SK-N-SH (cell line): ENCODE data around the gene ARAP3. TPM values are rescaled to one million over a fixed set of nuclear protein-coding genes. Genes with fewer than 3 reads are reported as not detected.

Experiments
- CTCF ChIA-PET: fragments of 300-600, 350-600 bp; formaldehyde crosslinking; extraction: SDS; loops from one replicate; lab custom pipeline; 2021; lab: Yijun Ruan, JAX
- POLR2A ChIA-PET: fragments of 350-600 bp; sonication (Branson Sonifier 250); formaldehyde crosslinking; extraction: SDS; loops from one replicate; lab custom pipeline; 2020; ENCODE audit warnings: antibody characterized with exemption, inconsistent platforms; lab: Yijun Ruan, JAX
- DNase-seq: peaks from one replicate; pipeline ENCODE4 v3.0.0; 2012
- H2AFZ ChIP-seq: fragments of 200-600 bp; sonication (generic); 2 replicates; pipeline ENCODE4 v1.8.1; 2016; ENCODE audit warnings: antibody characterized with exemption, mild to moderate bottlenecking, low read depth
- H3F3A ChIP-seq: fragments of 200-600 bp; sonication (generic); replicated peaks from 2 replicates; pipeline ENCODE3; 2016; ENCODE audit warnings: antibody characterized with exemption, mild to moderate bottlenecking; ENCODE audit not compliant: insufficient read depth
- H3K27ac ChIP-seq, 2 experiments: fragments of 200-500 bp in 1 of 2; fragments of 200-600 bp in 1 of 2; sonication (Bioruptor generic) in 1 of 2; sonication (generic), shearing (Covaris generic) in 1 of 2; 2 replicates each; pipeline versions ENCODE4 v1.5.1 to v1.6.1; 2014 to 2016; ENCODE audit warnings: low read depth in 2 of 2, inconsistent platforms in 1 of 2, low read length in 1 of 2, mild to moderate bottlenecking in 1 of 2, mixed read lengths in 1 of 2
- H3K27me3 ChIP-seq: fragments of 200-600 bp; sonication (generic), shearing (Covaris generic); 2 replicates; pipeline ENCODE4 v1.6.1; 2016; ENCODE audit warnings: mixed run types; ENCODE audit not compliant: insufficient read depth
- H3K36me3 ChIP-seq, 2 experiments: fragments of 200-500 bp in 1 of 2; fragments of 200-600 bp in 1 of 2; sonication (Bioruptor generic) in 1 of 2; sonication (generic) in 1 of 2; replicated peaks in 1 of 2; 2 replicates each; pipeline versions ENCODE3 to v1.5.1; 2014 to 2016; ENCODE audit warnings: low read length in 1 of 2, mild to moderate bottlenecking in 1 of 2; ENCODE audit not compliant: insufficient read depth in 2 of 2, control insufficient read depth in 1 of 2
- H3K4me1 ChIP-seq, 2 experiments: fragments of 200-500 bp in 1 of 2; fragments of 200-600 bp in 1 of 2; sonication (Bioruptor generic) in 1 of 2; sonication (generic), shearing (Covaris generic) in 1 of 2; 2 replicates each; pipeline versions ENCODE4 v1.5.1 to v1.6.1; 2014 to 2016; ENCODE audit warnings: low read depth in 1 of 2, low read length in 1 of 2, mixed run types in 1 of 2; ENCODE audit not compliant: insufficient read depth in 2 of 2, control insufficient read depth in 1 of 2
- H3K4me2 ChIP-seq: fragments of 200-600 bp; sonication (generic), shearing (Covaris generic); 2 replicates; pipeline ENCODE4 v1.6.1; 2017; ENCODE audit warnings: mixed run types
- H3K4me3 ChIP-seq, 2 experiments: fragments of 200-500 bp in 1 of 2; fragments of 200-600 bp in 1 of 2; sonication (Bioruptor generic) in 1 of 2; sonication (generic), shearing (Covaris generic) in 1 of 2; 2 replicates each; pipeline versions ENCODE4 v1.5.1 to v1.8.1; 2014 to 2016; ENCODE audit warnings: low read depth in 2 of 2, inconsistent platforms in 1 of 2, low read length in 1 of 2, mild to moderate bottlenecking in 1 of 2, mixed read lengths in 1 of 2, moderate library complexity in 1 of 2
- H3K79me2 ChIP-seq: fragments of 200-600 bp; sonication (generic); 2 replicates; pipeline ENCODE4 v1.8.1; 2017; ENCODE audit warnings: mild to moderate bottlenecking; ENCODE audit not compliant: insufficient read depth
- H3K9ac ChIP-seq: fragments of 200-600 bp; sonication (generic); 2 replicates; pipeline ENCODE4 v1.6.1; 2017; ENCODE audit warnings: mixed run types
- H3K9me2 ChIP-seq: fragments of 200-600 bp; sonication (generic); 2 replicates; pipeline ENCODE4 v1.6.1; 2017; ENCODE audit warnings: mixed run types
- H3K9me3 ChIP-seq: fragments of 200-600 bp; sonication (generic); 2 replicates; pipeline ENCODE4 v1.6.1; 2017; ENCODE audit warnings: mixed run types, mild to moderate bottlenecking, moderate library complexity
- H4K20me1 ChIP-seq: fragments of 200-600 bp; sonication (generic); 2 replicates; pipeline ENCODE4 v1.6.1; 2017; ENCODE audit warnings: mild to moderate bottlenecking, mixed run types; ENCODE audit not compliant: insufficient read depth
- CTCF ChIP-seq: fragments of 200-600 bp; sonication (generic); IDR thresholded peaks from 2 replicates; pipeline ENCODE4 v1.6.1; 2017; ENCODE audit warnings: antibody characterized with exemption, mild to moderate bottlenecking, moderate library complexity
- EP300 ChIP-seq, 2 experiments: IDR thresholded peaks; 2 replicates each; pipeline versions ENCODE4 v1.4.0 to v1.6.1; 2012; ENCODE audit warnings: borderline replicate concordance in 1 of 2, low read depth in 1 of 2, low read length in 1 of 2
- EZH2phosphoT487 ChIP-seq: fragments of 200-600 bp; sonication (generic); IDR thresholded peaks from 2 replicates; pipeline ENCODE4 v1.6.1; 2017; ENCODE audit warnings: low read depth, mixed run types, mild to moderate bottlenecking, antibody characterized with exemption, moderate library complexity, borderline replicate concordance
- FOXJ3 ChIP-seq: sonication (generic); formaldehyde crosslinking; IDR thresholded peaks from 2 replicates; pipeline ENCODE4 v1.5.1; 2020; ENCODE audit warnings: mild to moderate bottlenecking, missing genetic modification reagents
- FOXM1 ChIP-seq: IDR thresholded peaks from 2 replicates; pipeline ENCODE4 v1.4.0; 2012; ENCODE audit warnings: low read depth, mild to moderate bottlenecking
- GABPA ChIP-seq: IDR thresholded peaks from 2 replicates; pipeline ENCODE4 v1.4.0; 2012; ENCODE audit warnings: low read depth, mild to moderate bottlenecking
- GATA2 ChIP-seq: sonication (generic); formaldehyde crosslinking; IDR thresholded peaks from 2 replicates; pipeline ENCODE4 v1.5.0; 2020; ENCODE audit warnings: mild to moderate bottlenecking, missing genetic modification reagents
- JUND ChIP-seq: IDR thresholded peaks from 2 replicates; pipeline ENCODE4 v1.4.0; 2012
- NFIC ChIP-seq: IDR thresholded peaks from 2 replicates; pipeline ENCODE4 v1.4.0; 2012; ENCODE audit warnings: borderline replicate concordance
- REST ChIP-seq: IDR thresholded peaks from 2 replicates; pipeline ENCODE4 v1.6.1; 2012; ENCODE audit warnings: mild to moderate bottlenecking, low read depth, low read length, moderate library complexity
- RXRA ChIP-seq: IDR thresholded peaks from 2 replicates; pipeline ENCODE4 v1.4.0; 2012; ENCODE audit warnings: low read depth, mild to moderate bottlenecking, borderline replicate concordance
- TAF1 ChIP-seq: IDR thresholded peaks from 2 replicates; pipeline ENCODE4 v1.6.1; 2012; ENCODE audit warnings: low read depth, mild to moderate bottlenecking, low read length, moderate library complexity, borderline replicate concordance
- WGBS: methylation state at CpG from one replicate; pipeline ENCODE4 v1.1.6; 2017; ENCODE audit warnings: low lambda C conversion rate; 5-methylcytosine and 5-hydroxymethylcytosine counted together
- polyA plus RNA-seq, 3 experiments: library from polyadenylated mRNA; depleted of rRNA; stranded (reverse); fragments of >200 nt; gene quantifications; 2 replicates each; pipeline ENCODE4 v1.2.3, GENCODE V29; 2012
- TF ChIP-seq, protein P1 (sequence below): IDR thresholded peaks from 2 replicates; pipeline ENCODE4 v1.4.0; 2012; ENCODE audit warnings: low read depth
- TF ChIP-seq, protein P2 (sequence below): IDR thresholded peaks from 2 replicates; pipeline ENCODE4; 2012

ARAP3 gene
- polyA plus RNA-seq, 1 of the 3 experiments (the other 2 are of a cell fraction): 6.5 TPM

DNA sequence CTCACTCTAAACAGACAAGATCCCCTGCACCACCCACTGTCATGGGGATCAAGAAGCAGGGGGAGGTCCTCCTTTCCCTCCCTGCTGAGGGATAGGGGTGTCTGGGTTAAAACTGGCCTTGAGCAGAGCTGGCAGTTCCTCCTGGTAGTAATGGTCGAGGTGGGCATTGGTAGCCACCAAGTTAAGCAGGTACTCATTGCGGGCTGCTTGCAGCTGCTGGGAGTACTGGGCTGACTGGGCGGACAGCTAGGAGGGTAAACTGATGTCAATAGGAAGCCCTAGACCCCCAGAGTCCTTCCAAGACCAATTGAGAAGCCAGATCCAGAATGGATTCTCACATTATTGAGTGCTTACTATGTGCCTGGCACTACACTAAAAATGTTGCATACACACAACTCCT lies 34.2 kb downstream of the ARAP3 start (continued):
- TF ChIP-seq, protein P1, sequence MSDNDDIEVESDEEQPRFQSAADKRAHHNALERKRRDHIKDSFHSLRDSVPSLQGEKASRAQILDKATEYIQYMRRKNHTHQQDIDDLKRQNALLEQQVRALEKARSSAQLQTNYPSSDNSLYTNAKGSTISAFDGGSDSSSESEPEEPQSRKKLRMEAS: no peak

- 0 out of 2 replicates have a peak, but pooled peaks cover under 1% of the 10 kb centered on the region for H4K20me1 ChIP-seq
- POLR2A ChIA-PET: interaction anchor here (0.6 to 3.7 kb wide), 3 partner anchors 9 to 928 kb away, joined by 3 to 18 read pairs (median 5); partner anchors contain the start of genes HDAC3 and RELL2
- CTCF ChIA-PET: interaction anchor here (0.9 to 19.7 kb wide), 9 partner anchors 9 to 321 kb away, joined by 3 to 207 read pairs (median 6); partner anchors contain the start of genes DIAPH1, HDAC3 and RELL2
Measured at GRCh38 chr5:141647242-141647641, 34.8 kb downstream of the ARAP3 start.

DNA sequence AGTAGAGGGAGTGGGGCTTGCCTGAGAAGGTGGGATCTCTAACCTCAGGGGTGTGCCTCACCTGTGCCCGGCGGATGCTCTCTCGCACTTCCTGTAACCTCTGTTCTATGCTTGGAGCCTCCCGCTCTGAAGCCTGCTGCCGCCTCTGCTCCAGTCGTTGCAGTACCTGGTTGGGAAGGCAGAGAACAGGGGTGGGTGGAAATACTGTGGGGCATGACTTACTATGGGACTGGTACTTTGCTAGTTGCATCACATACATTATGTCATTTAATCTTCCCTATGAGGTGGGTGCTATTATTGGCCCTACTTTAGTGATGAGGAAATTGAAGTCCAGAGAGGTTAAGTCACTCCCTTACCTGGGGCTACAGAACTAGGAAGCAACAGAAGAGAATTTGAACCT lies 36.0 kb downstream of the ARAP3 start:
- H3K36me3 ChIP-seq: peaks cover 12 to 42% of the 10 kb centered on the region in 2 experiments
- H4K20me1 ChIP-seq: peaks cover 2% of the 10 kb centered on the region; the same call in 1 of the 2 replicates
- no peak overlapping the region for H2AFZ ChIP-seq
- no peak for DNase-seq
- H3K27me3 ChIP-seq: no peaks in the 10 kb centered on the region
- CTCF ChIA-PET: interaction anchor here (0.7 to 19.7 kb wide), 5 partner anchors 8 to 54 kb away, joined by 3 to 207 read pairs (median 6); partner anchors contain the start of gene DIAPH1
- peaks cover 0 to 11% of the 10 kb centered on the region in 2 experiments; a peak in 1 of 4 replicates for H3K4me1 ChIP-seq
- WGBS: 96% methylated on average over 6 of the region's 6 CpGs
- no peak overlapping the region for H3K27ac ChIP-seq
- H3K79me2 ChIP-seq: peaks cover 13% of the 10 kb centered on the region
- H3K9me3 ChIP-seq: no peaks in the 10 kb centered on the region
- no peak overlapping the region for H3K9ac ChIP-seq
- no peak overlapping the region for H3K4me2 ChIP-seq
- peaks cover 12% of the 10 kb centered on the region for H3F3A ChIP-seq
- no peaks in the 10 kb centered on the region for H3K9me2 ChIP-seq
- POLR2A ChIA-PET: interaction anchor here (1.1 kb wide), 1 partner anchor 9 kb away, joined by 3 read pairs; the partner anchor contains the start of genes HDAC3 and RELL2
- H3K4me3 ChIP-seq: no peak overlapping the region
- TF ChIP-seq FOXM1 (no peak), EP300 (IDR thresholded peaks at IDR 0.05; ENCODE audit: borderline replicate concordance in 1 of 2, low read depth in 1 of 2, low read length in 1 of 2) (no peak), CTCF (no peak), JUND (no peak), GATA2 (CRISPR knock-in tag) (no peak), REST (no peak), EZH2phosphoT487 (no peak), NFIC (no peak), TAF1 (no peak), GABPA (no peak), FOXJ3 (no peak)
- TF ChIP-seq, protein P2, sequence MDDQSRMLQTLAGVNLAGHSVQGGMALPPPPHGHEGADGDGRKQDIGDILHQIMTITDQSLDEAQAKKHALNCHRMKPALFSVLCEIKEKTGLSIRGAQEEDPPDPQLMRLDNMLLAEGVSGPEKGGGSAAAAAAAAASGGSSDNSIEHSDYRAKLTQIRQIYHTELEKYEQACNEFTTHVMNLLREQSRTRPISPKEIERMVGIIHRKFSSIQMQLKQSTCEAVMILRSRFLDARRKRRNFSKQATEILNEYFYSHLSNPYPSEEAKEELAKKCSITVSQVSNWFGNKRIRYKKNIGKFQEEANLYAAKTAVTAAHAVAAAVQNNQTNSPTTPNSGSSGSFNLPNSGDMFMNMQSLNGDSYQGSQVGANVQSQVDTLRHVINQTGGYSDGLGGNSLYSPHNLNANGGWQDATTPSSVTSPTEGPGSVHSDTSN: no peak
- TF ChIP-seq, protein P1: no peak

More at GRCh38 chr5:141647242-141647641, 34.8 kb downstream of the ARAP3 start:
- Histone ChIP-seq H3K4me3 (no peak overlapping the region), H3K79me2 (peaks cover 14% of the 10 kb centered on the region), H3K9me2 (no peaks in the 10 kb centered on the region)
- no peak for TF ChIP-seq RXRA
- TF ChIP-seq, protein P2: no peak
- TF ChIP-seq, all 33 proteins: peak for 0
- Histone ChIP-seq H3K4me1 (peaks cover 0 to 15% of the 10 kb centered on the region in 2 experiments; a peak in 1 of 4 replicates), H3K9me3 (no peaks in the 10 kb centered on the region), H3K9ac (no peak overlapping the region), H3F3A (peaks cover 10% of the 10 kb centered on the region), H3K4me2 (no peak overlapping the region), H3K36me3 (peaks cover 12 to 37% of the 10 kb centered on the region in 2 experiments), H3K27ac (no peak overlapping the region), H2AFZ (no peak overlapping the region), H3K27me3 (no peaks in the 10 kb centered on the region)
- 89% methylated on average over 5 of the region's 5 CpGs for WGBS
- no peak for DNase-seq
